Medulla oblongata (tissue), 1 donor: ENCODE data around the gene VWC2.

Source experiments
- DNase-seq: peaks from one replicate; pipeline ENCODE4 v3.0.0-alpha.2; 2015; ENCODE audit errors: extremely low spot score

VWC2 gene

GRCh38 chr7:49773218-49773935 lies at the start of gene VWC2:
TSS of gene VWC2 (plus strand) at chr7:49773638. CDS start at chr7:49775436, 1,798 bp downstream.
- no peak for DNase-seq

- no peak for DNase-seq
Measured at GRCh38 chr7:49724071-49724470, 49.4 kb upstream of the VWC2 start.

GRCh38 chr7:49731836-49732235 lies 41.6 kb upstream of the VWC2 start:
- no peak for DNase-seq

GRCh38 chr7:49762666-49763065 lies 10.8 kb upstream of the VWC2 start:
- DNase-seq = no peak

- no peak for DNase-seq
Measured at GRCh38 chr7:49763791-49764190, 9.6 kb upstream of the VWC2 start.

GRCh38 chr7:49766966-49767365 lies 6.5 kb upstream of the VWC2 start:
- DNase-seq = no peak

- DNase-seq = no peak
Measured at GRCh38 chr7:49767719-49768118, 5.7 kb upstream of the VWC2 start.

- DNase-seq = no peak
Measured at GRCh38 chr7:49768254-49768653, 5.2 kb upstream of the VWC2 start.

- no peak for DNase-seq
Measured at GRCh38 chr7:49768835-49769234, 4.6 kb upstream of the VWC2 start.

GRCh38 chr7:49769285-49769857 lies 4.1 kb upstream of the VWC2 start:
- DNase-seq = no peak

- DNase-seq = no peak
Measured at GRCh38 chr7:49770838-49771237, 2.6 kb upstream of the VWC2 start.

- no peak for DNase-seq
Measured at GRCh38 chr7:49771427-49772176, 1.8 kb upstream of the VWC2 start.

- peak; percentile 19 for DNase-seq
Measured at GRCh38 chr7:49772916-49773217, 571 bp upstream of the VWC2 start.

- no peak for DNase-seq
Measured at GRCh38 chr7:49773936-49774458, 559 bp downstream of the VWC2 start.

- DNase-seq = no peak
Measured at GRCh38 chr7:49774459-49775064, 1.1 kb downstream of the VWC2 start.

- DNase-seq = no peak
Measured at GRCh38 chr7:49775065-49775948, 1.9 kb downstream of the VWC2 start.

- DNase-seq = no peak
Measured at GRCh38 chr7:49775949-49776443, 2.6 kb downstream of the VWC2 start.

- DNase-seq = no peak
Measured at GRCh38 chr7:49776994-49777393, 3.6 kb downstream of the VWC2 start.

GRCh38 chr7:49778731-49779270 lies 5.4 kb downstream of the VWC2 start:
- DNase-seq = peak; percentile 43

- DNase-seq = no peak
Measured at GRCh38 chr7:49780953-49781352, 7.5 kb downstream of the VWC2 start.

GRCh38 chr7:49781996-49782395 lies 8.6 kb downstream of the VWC2 start:
- DNase-seq = no peak
